GM12878 (cell line): ENCODE data around the gene CHRM1. TPM values are rescaled to one million over a fixed set of nuclear protein-coding genes. Genes with fewer than 3 reads are reported as not detected.

Experiments
- ATAC-seq: fragments of 200-7000 bp; cut with Tn5 transposase; 3 replicates; pipeline ENCODE4 v1.9.1; 2020; ENCODE audit warnings: mild to moderate bottlenecking, moderate library complexity
- BruUV-seq: library from RNA; stranded (reverse); fragments of 400-500 nt; replicated peaks from 2 replicates; lab custom pipeline; 2021; lab: Mats Ljungman, UMichigan
- CTCF ChIA-PET: fragments of 300-600 bp; sonication (Branson Sonifier 250); formaldehyde crosslinking; extraction: SDS; loops from one replicate; lab custom pipeline; 2021; ENCODE audit warnings: inconsistent platforms; lab: Yijun Ruan, JAX
- POLR2A ChIA-PET: fragments of 350-600 bp; formaldehyde crosslinking; extraction: SDS; loops from one replicate; lab custom pipeline; 2021; ENCODE audit warnings: inconsistent platforms; lab: Charles Lee
- RAD21 ChIA-PET: fragments of 300-600 bp; sonication (Branson Sonifier 250); formaldehyde crosslinking; loops from one replicate; lab custom pipeline; 2023; ENCODE audit warnings: antibody characterized with exemption; ENCODE audit not compliant: unreplicated experiment; lab: Charles Lee
- SMC1A ChIA-PET: fragments of 300-600 bp; sonication (Branson Sonifier 250); formaldehyde crosslinking; loops from one replicate; lab custom pipeline; 2023; ENCODE audit not compliant: unreplicated experiment, uncharacterized antibody; lab: Charles Lee
- DNase-seq: peaks from one replicate; pipeline ENCODE4 v3.0.0-alpha.2; 2011; ENCODE audit warnings: low read depth, low spot score
- FAIRE-seq: peaks from 3 replicates; lab custom pipeline; 2011; peaks lifted over from hg19 to GRCh38; lab: Jason Lieb, UNC
- H2AFZ ChIP-seq: 2 replicates; pipeline ENCODE4 v1.6.0; 2011; ENCODE audit warnings: low read depth, low read length, control low read depth; ENCODE audit not compliant: control insufficient read depth
- H3K27ac ChIP-seq: 2 replicates; pipeline ENCODE4 v1.5.1; 2011; ENCODE audit warnings: control low read depth; ENCODE audit not compliant: control insufficient read depth, insufficient read depth
- H3K27me3 ChIP-seq, 2 experiments: replicated peaks in 1 of 2; 2 replicates each; pipeline versions ENCODE4 v1.6.0 to v1.6.1; 2011; ENCODE audit warnings: low read length in 1 of 2; ENCODE audit not compliant: control insufficient read depth in 2 of 2, insufficient read depth in 2 of 2
- H3K36me3 ChIP-seq, 2 experiments: 2 replicates each; pipeline ENCODE4 v1.5.1; 2011; ENCODE audit warnings: low read length in 1 of 2; ENCODE audit not compliant: control insufficient read depth in 2 of 2, insufficient read depth in 2 of 2
- H3K4me1 ChIP-seq: 2 replicates; pipeline ENCODE4 v1.6.1; 2011; ENCODE audit warnings: mild to moderate bottlenecking, low read length, moderate library complexity, mixed read lengths; ENCODE audit not compliant: control insufficient read depth, insufficient read depth
- H3K4me2 ChIP-seq: 2 replicates; pipeline ENCODE4 v1.6.0; 2011; ENCODE audit warnings: control low read depth; ENCODE audit not compliant: control insufficient read depth, insufficient read depth
- H3K4me3 ChIP-seq: fragments of 200-600 bp; sonication (generic); 2 replicates; pipeline ENCODE4 v1.5.1; 2016
- H3K79me2 ChIP-seq: 2 replicates; pipeline ENCODE4 v1.6.0; 2011; ENCODE audit warnings: low read length; ENCODE audit not compliant: control insufficient read depth, insufficient read depth
- H3K9ac ChIP-seq: 2 replicates; pipeline ENCODE4 v1.8.0; 2011; ENCODE audit warnings: low read length, control low read depth, mixed read lengths; ENCODE audit not compliant: control insufficient read depth, insufficient read depth
- H3K9me3 ChIP-seq: replicated peaks from 3 replicates; pipeline ENCODE4 v1.5.1; 2011; ENCODE audit warnings: mild to moderate bottlenecking, low read length; ENCODE audit not compliant: control insufficient read depth, insufficient read depth
- H4K20me1 ChIP-seq: 2 replicates; pipeline ENCODE4 v1.6.0; 2011; ENCODE audit not compliant: control insufficient read depth, insufficient read depth
- CBFB ChIP-seq: IDR thresholded peaks from 2 replicates; pipeline ENCODE4 v1.6.1; 2016; ENCODE audit warnings: antibody characterized with exemption, low read depth
- FOXK2 ChIP-seq: fragments of 450-650 bp; IDR thresholded peaks from 2 replicates; pipeline ENCODE4 v1.6.1; 2017; ENCODE audit warnings: mild to moderate bottlenecking, moderate library complexity
- KAT2A ChIP-seq: conservative IDR thresholded peaks from 2 replicates; pipeline ENCODE4 v1.6.1; 2011; ENCODE audit warnings: low read depth, low read length; ENCODE audit not compliant: control insufficient read depth
- MTA3 ChIP-seq: IDR thresholded peaks from 2 replicates; pipeline ENCODE4 v1.6.1; 2012; ENCODE audit warnings: low read length, inconsistent platforms, borderline replicate concordance
- MYB ChIP-seq: fragments of 150-350 bp; IDR thresholded peaks from 2 replicates; pipeline ENCODE4 v1.6.1; 2014; ENCODE audit warnings: mild to moderate bottlenecking, low read depth, low read length, borderline replicate concordance
- MYC ChIP-seq: IDR thresholded peaks from 2 replicates; pipeline ENCODE4 v1.6.1; 2011; ENCODE audit warnings: mild to moderate bottlenecking, low read length, moderate library complexity, inconsistent platforms; ENCODE audit not compliant: insufficient read depth, insufficient replicate concordance, insufficient read length, severe bottlenecking
- RFX5 ChIP-seq: IDR thresholded peaks from 2 replicates; pipeline ENCODE4 v1.6.1; 2011; ENCODE audit warnings: low read depth, low read length, improper control_type of control experiment
- RUNX3 ChIP-seq: IDR thresholded peaks from 2 replicates; pipeline ENCODE4 v1.6.1; 2012; ENCODE audit warnings: low read length, inconsistent platforms
- TAF1 ChIP-seq: IDR thresholded peaks from 2 replicates; pipeline ENCODE4 v1.6.1; 2011; ENCODE audit warnings: mild to moderate bottlenecking, low read depth, low read length, borderline replicate concordance
- ZSCAN29 ChIP-seq: fragments of 450-650 bp; IDR thresholded peaks from 2 replicates; pipeline ENCODE4 v1.6.1; 2017; ENCODE audit warnings: mild to moderate bottlenecking, moderate library complexity
- ZZZ3 ChIP-seq: IDR thresholded peaks from 2 replicates; pipeline ENCODE4 v1.6.1; 2011; ENCODE audit warnings: low read depth; ENCODE audit not compliant: control insufficient read depth, insufficient read length
- WGBS: methylation state at CpG from one replicate; pipeline ENCODE4 v1.1.6; 2016; ENCODE audit warnings: low lambda C conversion rate; ENCODE audit not compliant: insufficient replicate concordance, insufficient coverage; ENCODE audit errors: missing lambda C conversion rate; 5-methylcytosine and 5-hydroxymethylcytosine counted together
- in situ Hi-C: fragments of 300-500 bp; cut with MboI; formaldehyde crosslinking; loops from 9 replicates; pipeline ENCODE4 v1.14.3; 2018; ENCODE audit warnings: mixed read lengths
- intact Hi-C: fragments of 100-400 bp; cut with micrococcal nuclease; formaldehyde crosslinking; loops from one replicate; pipeline ENCODE4 v1.14.2; 2022; ENCODE audit not compliant: unreplicated experiment
- polyA plus RNA-seq, 11 experiments: library from polyadenylated mRNA; depleted of rRNA in 4 of 11; unstranded in 6 of 11; stranded (reverse) in 5 of 11; fragments of >200 nt; fragmentation: Nextera tagmentation in 4 of 11; fragmentation: Illumina TruSeq in 1 of 11; extraction: Ambion mirVana in 4 of 11; extraction: Trizol in 1 of 11; gene quantifications; 1 replicate in 1 of 11; 2 replicates in 10 of 11; pipeline versions ENCODE4 v1.2.1 to v1.2.3, GENCODE V29; 2011 to 2016; ENCODE audit warnings: inconsistent platforms in 2 of 11, missing spikeins in 2 of 11, low read depth in 1 of 11
- total RNA-seq, 4 experiments: library from RNA; depleted of rRNA in 3 of 4; stranded (reverse); fragments of >200 nt in 3 of 4; fragmentation: Illumina TruSeq in 1 of 4; extraction: Trizol in 1 of 4; gene quantifications; 2 replicates each; pipeline versions ENCODE4 v1.2.1 to v1.2.3, GENCODE V29; 2013 to 2021
- TF ChIP-seq, protein P1 (sequence below): IDR thresholded peaks from 2 replicates; pipeline ENCODE4 v1.6.1; 2011; ENCODE audit warnings: borderline replicate concordance, low read depth, mild to moderate bottlenecking, moderate library complexity, mixed read lengths, low read length; ENCODE audit not compliant: insufficient read depth; ENCODE audit errors: extremely low read length
- TF ChIP-seq, protein P2 (sequence below): IDR thresholded peaks from 2 replicates; pipeline ENCODE4 v1.6.1; 2012; ENCODE audit warnings: low read depth, low read length, improper control_type of control experiment

Gene CHRM1
- total and polyA plus RNA-seq, 10 of the 15 experiments (the other 5 are each of a cell fraction or from before 2014, with no cell fraction given): not detected

DNA sequence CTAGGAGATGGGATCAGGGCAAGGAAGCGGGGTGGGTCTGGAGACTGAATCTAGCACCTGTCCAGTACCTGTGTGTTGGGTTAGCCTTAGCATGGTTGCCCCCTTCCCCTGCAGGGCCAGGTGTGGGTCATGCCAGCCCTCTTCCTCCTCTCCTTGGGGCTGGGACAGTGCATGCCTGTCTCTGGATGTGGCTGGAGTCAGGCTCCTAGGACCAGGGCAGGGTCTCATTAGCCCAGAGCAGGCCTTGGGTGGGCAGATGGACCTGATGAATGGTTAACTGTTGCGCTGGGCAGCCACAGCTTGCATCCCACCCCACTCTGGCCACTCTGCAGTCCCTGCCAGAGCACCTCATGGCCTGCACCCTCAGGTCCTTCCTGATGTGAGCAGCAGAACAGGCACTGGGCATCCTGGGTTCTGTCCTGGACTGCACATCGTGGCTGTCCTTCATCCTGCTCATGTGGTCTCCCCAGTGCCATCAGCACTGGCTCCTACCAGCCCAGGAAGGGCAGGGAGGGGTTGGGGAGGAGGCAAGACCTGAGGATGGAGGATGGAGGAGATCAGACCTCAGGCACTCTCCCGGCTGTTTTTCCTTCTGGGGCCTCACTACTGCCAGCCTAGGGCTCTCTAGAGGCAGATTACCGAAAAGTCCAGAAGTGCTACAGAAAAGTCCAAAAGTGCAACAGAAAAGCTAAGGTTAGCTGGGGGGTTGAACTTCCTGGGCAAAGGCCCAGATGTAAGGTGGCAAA lies 12.8 kb upstream of the CHRM1 start:
- SMC1A ChIA-PET: no interaction called here
- in situ Hi-C loops: no loop called here
- Histone ChIP-seq H3K27me3 (peaks cover 2 to 3% of the 10 kb centered on the region in 2 experiments; a peak in 3 of 4 replicates), H2AFZ (no peak overlapping the region), H3K4me3 (no peak overlapping the region), H3K4me1 (no peaks in the 10 kb centered on the region), H3K27ac (no peak overlapping the region), H3K9ac (no peak overlapping the region), H3K36me3 (no peaks in the 10 kb centered on the region), H3K9me3 (no peaks in the 10 kb centered on the region), H3K79me2 (no peaks in the 10 kb centered on the region), H3K4me2 (no peak overlapping the region), H4K20me1 (no peaks in the 10 kb centered on the region)
- intact Hi-C loops: no loop called here
- ATAC-seq (no peak), FAIRE-seq (no peak), DNase-seq (no peak)
- TF ChIP-seq ZSCAN29 (no peak), RUNX3 (no peak), TAF1 (no peak), CBFB (no peak), KAT2A (no peak), MYC (no peak), ZZZ3 (no peak), MYB (no peak), RFX5 (no peak), MTA3 (no peak), FOXK2 (no peak)
- TF ChIP-seq, protein P1, sequence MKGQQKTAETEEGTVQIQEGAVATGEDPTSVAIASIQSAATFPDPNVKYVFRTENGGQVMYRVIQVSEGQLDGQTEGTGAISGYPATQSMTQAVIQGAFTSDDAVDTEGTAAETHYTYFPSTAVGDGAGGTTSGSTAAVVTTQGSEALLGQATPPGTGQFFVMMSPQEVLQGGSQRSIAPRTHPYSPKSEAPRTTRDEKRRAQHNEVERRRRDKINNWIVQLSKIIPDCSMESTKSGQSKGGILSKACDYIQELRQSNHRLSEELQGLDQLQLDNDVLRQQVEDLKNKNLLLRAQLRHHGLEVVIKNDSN: no peak
- TF ChIP-seq, protein P2, sequence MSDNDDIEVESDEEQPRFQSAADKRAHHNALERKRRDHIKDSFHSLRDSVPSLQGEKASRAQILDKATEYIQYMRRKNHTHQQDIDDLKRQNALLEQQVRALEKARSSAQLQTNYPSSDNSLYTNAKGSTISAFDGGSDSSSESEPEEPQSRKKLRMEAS: no peak
- BruUV-seq: no TSS peak
- RAD21 ChIA-PET: no interaction called here
- POLR2A ChIA-PET: no interaction called here
- CTCF ChIA-PET: no interaction called here
- WGBS: 21% methylated on average over 5 of the region's 5 CpGs
